Measurements from ENCODE around the gene OR6S1.

The OR6S1 gene

DNA sequence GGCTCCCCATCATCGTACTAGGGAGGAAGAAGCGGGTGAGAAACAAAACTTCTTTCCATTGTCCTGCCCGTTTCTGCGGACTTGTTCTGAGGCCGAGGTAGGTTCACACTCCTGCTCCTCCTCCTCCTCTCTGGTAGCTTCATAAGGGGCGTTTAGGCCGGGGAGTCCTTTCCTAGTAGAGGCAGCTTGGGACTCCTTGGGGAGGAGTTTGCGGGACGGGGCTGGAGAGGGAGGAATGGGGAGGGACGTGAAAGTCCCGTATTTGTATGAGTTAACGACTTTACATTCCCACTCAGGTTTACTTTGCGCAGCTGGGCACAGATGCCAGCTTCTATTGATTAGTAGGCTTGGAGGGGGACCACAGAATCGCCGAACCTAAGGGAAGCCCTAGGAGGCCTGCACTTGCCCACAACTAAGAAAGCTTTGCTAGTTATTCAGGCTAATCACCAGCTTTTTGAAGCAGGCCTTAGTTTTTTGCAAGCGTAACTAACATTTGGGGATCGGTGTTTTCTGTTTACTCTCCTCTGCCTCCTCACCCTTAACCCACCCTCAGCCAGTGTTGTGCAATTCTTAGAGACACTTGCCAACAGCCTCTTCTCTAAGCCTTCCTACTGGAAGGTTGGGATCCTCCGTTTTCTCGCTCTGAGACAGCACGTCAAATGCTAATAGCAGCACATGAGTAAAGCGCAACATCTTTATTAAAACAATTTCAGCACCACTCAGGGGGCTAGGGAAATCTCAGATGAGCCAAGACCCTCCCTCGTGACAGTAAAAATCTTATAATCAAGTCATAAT, 43.4 kb upstream of the OR6S1 start:
- TF ChIP-seq, protein P1, sequence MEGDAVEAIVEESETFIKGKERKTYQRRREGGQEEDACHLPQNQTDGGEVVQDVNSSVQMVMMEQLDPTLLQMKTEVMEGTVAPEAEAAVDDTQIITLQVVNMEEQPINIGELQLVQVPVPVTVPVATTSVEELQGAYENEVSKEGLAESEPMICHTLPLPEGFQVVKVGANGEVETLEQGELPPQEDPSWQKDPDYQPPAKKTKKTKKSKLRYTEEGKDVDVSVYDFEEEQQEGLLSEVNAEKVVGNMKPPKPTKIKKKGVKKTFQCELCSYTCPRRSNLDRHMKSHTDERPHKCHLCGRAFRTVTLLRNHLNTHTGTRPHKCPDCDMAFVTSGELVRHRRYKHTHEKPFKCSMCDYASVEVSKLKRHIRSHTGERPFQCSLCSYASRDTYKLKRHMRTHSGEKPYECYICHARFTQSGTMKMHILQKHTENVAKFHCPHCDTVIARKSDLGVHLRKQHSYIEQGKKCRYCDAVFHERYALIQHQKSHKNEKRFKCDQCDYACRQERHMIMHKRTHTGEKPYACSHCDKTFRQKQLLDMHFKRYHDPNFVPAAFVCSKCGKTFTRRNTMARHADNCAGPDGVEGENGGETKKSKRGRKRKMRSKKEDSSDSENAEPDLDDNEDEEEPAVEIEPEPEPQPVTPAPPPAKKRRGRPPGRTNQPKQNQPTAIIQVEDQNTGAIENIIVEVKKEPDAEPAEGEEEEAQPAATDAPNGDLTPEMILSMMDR (IDR thresholded peaks at IDR 0.05; ENCODE audit: low read depth, low read length), result no peak
- TF ChIP-seq, protein P2, sequence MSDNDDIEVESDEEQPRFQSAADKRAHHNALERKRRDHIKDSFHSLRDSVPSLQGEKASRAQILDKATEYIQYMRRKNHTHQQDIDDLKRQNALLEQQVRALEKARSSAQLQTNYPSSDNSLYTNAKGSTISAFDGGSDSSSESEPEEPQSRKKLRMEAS (IDR thresholded peaks at IDR 0.05; ENCODE audit: low read depth, low read length), result no peak
- no peak for TF ChIP-seq POLR2A (IDR thresholded peaks at IDR 0.05; ENCODE audit: extremely low read depth, insufficient read length)
- no peak for TF ChIP-seq MYC (IDR thresholded peaks at IDR 0.05; ENCODE audit: low read depth, low read length)
- peak; percentile 26 for DNase-seq (ENCODE audit: low read depth)
- H3K4me3 ChIP-seq (ENCODE audit: low read depth, low read length), result peak overlapping the region; percentile 66

DNA sequence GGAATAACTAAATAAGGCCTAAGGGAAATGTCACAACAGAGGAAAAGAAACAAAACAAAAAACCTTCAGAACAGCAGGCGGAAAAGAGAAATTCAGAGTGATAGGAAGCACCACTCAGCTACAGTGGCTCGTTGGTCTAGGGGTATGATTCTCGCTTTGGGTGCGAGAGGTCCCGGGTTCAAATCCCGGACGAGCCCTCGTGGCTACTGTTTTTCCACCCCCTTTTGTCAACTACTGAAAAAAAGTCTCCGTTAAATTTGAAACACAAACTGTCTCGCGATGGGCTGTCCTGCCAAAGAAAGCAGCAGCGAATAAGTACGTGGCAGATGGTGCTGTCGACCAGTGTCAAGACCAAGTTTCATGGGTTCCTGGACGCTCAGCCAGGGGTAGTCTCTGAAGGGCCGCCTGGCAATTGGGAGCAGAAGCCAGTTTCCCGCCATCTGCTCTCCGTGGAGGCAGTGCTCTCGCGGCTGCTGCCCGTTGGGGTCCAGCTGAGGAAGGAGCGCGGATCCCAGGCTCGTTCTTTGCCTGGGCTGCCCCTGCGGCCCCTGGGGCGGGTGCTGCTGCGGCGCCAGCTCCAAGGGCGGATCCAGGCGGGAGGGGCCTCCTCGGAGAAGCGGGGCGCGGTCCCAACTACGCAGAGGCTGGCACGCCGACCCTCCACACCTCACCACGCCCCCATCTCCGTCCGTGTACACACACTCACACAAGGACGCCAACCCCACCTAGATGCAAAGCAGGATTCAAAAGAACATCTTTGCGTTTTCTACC, 42.6 kb upstream of the OR6S1 start, which contains the start of gene RNASE4:
Gene RNASE4, plus strand, starts transcription at position 670 of the 771 bp plus-strand sequence. CDS start 14,812 bp downstream, outside the sequence.
- peak; percentile 87 for DNase-seq (ENCODE audit: low read depth)
- H3K4me3 ChIP-seq (ENCODE audit: low read depth, low read length), result peak within 1 kb of the TSS; percentile 66
- TF ChIP-seq, protein P2 (IDR thresholded peaks at IDR 0.05; ENCODE audit: low read depth, low read length), result no peak; the same call in 1 of the 2 replicates
- TF ChIP-seq POLR2A (IDR thresholded peaks at IDR 0.05; ENCODE audit: extremely low read depth, insufficient read length), result peak; percentile 25

DNA sequence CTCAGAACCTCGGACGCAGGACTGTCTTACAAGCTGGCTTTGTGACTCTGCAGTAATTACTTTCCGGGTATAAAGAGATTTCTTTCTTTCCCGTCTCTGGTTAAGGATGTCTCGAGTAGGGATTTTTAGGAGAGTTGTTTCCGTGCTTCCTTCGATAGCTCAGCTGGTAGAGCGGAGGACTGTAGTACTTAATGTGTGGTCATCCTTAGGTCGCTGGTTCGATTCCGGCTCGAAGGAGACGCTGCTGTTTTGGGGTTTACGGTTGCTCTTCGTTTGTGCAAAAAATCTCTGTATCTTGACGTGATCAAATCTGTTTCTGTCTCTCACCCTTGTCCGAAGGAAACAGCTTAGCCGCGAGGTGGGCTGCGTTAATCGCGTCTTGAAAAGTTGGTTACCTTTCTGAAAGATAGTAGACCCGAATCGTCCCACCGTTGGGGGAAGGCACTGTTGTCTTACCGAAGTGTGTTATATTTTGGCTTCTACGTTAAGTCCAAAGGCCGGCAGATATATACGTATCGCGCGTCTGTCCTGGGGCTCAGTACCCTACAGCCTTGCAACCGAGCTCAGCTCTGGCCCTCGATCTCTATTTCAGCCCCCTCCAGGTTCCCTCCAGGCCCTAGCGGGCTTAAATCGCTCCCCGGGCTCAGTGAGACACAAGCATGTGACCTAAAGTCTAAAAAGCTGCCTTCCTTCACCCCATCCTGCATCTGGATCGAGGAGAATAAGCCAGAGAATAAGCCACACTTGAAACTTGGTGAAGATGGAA, 41.8 kb upstream of the OR6S1 start:
- peak; percentile 88 for DNase-seq (ENCODE audit: low read depth)
- TF ChIP-seq POLR2A (IDR thresholded peaks at IDR 0.05; ENCODE audit: extremely low read depth, insufficient read length) (no peak), MYC (IDR thresholded peaks at IDR 0.05; ENCODE audit: low read depth, low read length) (no peak)
- TF ChIP-seq, protein P2 (IDR thresholded peaks at IDR 0.05; ENCODE audit: low read depth, low read length), result no peak
- TF ChIP-seq, protein P1 (IDR thresholded peaks at IDR 0.05; ENCODE audit: low read depth, low read length), result no peak
- H3K4me3 ChIP-seq (ENCODE audit: low read depth, low read length), result peak overlapping the region; percentile 66

DNA sequence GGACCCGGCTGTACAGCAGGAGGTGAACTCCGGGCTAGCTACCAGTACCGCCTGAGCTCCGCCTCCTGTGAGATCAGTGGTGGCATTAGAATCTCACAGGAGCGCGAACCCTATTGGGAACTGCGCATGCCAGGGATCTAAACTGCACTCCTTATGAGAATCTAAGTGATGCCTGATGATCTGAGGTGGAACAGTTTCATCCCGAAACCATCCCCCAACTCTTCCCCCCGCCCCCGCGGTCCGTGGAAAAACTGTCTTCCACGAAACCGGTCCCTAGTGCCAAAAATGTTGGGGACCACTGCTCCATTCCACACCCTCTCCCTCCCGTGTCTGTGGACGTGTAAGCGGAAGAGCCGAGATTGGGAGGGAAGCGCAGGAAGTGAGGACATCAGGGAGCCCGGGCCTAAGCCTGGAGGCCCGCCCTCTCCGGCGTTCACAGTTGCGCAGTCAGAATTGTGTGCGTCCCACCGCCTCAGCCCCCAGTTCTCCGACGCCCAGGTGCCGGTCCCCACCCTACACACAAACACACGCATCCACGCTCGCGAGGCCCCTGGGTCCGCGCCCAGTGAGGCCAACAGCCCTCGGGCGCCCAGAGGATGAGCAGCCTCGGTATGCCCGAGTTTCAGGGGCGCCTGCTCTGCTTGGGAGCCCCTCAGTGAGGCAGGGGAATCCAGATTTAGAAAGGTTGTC, 41.1 kb upstream of the OR6S1 start:
- H3K4me3 ChIP-seq (ENCODE audit: low read depth, low read length), result peak overlapping the region; percentile 66
- peak; percentile 75 for DNase-seq (ENCODE audit: low read depth)
- TF ChIP-seq, protein P2 (IDR thresholded peaks at IDR 0.05; ENCODE audit: low read depth, low read length), result no peak
- no peak for TF ChIP-seq POLR2A (IDR thresholded peaks at IDR 0.05; ENCODE audit: extremely low read depth, insufficient read length)
- no peak for TF ChIP-seq MYC (IDR thresholded peaks at IDR 0.05; ENCODE audit: low read depth, low read length)
- TF ChIP-seq, protein P1 (IDR thresholded peaks at IDR 0.05; ENCODE audit: low read depth, low read length), result no peak

DNA sequence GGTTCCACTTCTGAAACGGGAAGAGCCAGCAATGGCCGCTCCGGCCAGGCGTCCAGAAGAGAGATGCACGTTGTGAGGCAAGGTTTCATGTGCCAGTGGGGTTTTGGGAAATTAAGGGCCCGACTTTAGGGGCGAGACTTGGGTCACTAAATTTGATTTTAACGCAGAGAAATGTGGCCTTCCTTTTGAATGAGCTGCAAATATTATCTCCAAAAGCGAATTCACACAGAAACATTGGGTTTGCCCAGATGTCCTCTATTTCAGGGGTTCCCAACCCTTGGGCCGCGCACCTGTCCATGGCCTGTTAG, 40.6 kb upstream of the OR6S1 start:
- TF ChIP-seq POLR2A (IDR thresholded peaks at IDR 0.05; ENCODE audit: extremely low read depth, insufficient read length) (no peak), MYC (IDR thresholded peaks at IDR 0.05; ENCODE audit: low read depth, low read length) (no peak)
- TF ChIP-seq, protein P2 (IDR thresholded peaks at IDR 0.05; ENCODE audit: low read depth, low read length), result no peak
- H3K4me3 ChIP-seq (ENCODE audit: low read depth, low read length), result peak overlapping the region; percentile 66
- DNase-seq (ENCODE audit: low read depth), result no peak

All from NB4 (cell line).